GM12874 (cell line): ENCODE measurements around the gene OR5AS1.

Experiments used
- TF ChIP-seq, protein P1 (sequence below): IDR thresholded peaks from 2 replicates; pipeline ENCODE4 v1.5.1; 2011; ENCODE audit warnings: low read depth, mild to moderate bottlenecking, control low read depth, low read length, moderate library complexity; ENCODE audit not compliant: insufficient read depth

The OR5AS1 gene

GRCh38 chr11:56066980-56067379 is 39.5 kb downstream of the OR5AS1 start:
- TF ChIP-seq, protein P1, sequence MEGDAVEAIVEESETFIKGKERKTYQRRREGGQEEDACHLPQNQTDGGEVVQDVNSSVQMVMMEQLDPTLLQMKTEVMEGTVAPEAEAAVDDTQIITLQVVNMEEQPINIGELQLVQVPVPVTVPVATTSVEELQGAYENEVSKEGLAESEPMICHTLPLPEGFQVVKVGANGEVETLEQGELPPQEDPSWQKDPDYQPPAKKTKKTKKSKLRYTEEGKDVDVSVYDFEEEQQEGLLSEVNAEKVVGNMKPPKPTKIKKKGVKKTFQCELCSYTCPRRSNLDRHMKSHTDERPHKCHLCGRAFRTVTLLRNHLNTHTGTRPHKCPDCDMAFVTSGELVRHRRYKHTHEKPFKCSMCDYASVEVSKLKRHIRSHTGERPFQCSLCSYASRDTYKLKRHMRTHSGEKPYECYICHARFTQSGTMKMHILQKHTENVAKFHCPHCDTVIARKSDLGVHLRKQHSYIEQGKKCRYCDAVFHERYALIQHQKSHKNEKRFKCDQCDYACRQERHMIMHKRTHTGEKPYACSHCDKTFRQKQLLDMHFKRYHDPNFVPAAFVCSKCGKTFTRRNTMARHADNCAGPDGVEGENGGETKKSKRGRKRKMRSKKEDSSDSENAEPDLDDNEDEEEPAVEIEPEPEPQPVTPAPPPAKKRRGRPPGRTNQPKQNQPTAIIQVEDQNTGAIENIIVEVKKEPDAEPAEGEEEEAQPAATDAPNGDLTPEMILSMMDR: no peak
